ENCODE results near the gene SGPL1.

Gene SGPL1

GRCh38 chr10:70905071-70906021, 89.6 kb downstream of the SGPL1 start:
- Histone ChIP-seq H3K9me3 (ENCODE audit: insufficient read depth, low read depth, low read length) (no peaks in the 10 kb centered on the region), H4K12ac (ENCODE audit: low read depth, low read length) (no peak overlapping the region), H3K4me3 (ENCODE audit: low read depth, low read length) (no peak overlapping the region), H3K36me3 (ENCODE audit: control insufficient read depth in 1 of 2, insufficient read depth in 2 of 2, low read length in 2 of 2) (no peaks in the 10 kb centered on the region), H3K4ac (ENCODE audit: low read depth, low read length) (no peak overlapping the region), H3K4me2 (ENCODE audit: low read length) (no peak overlapping the region), H3K18ac (ENCODE audit: low read length) (no peak overlapping the region), H3K23ac (ENCODE audit: low read length) (no peak overlapping the region), H3K79me2 (ENCODE audit: control insufficient read depth, insufficient read depth, low read length, poor library complexity) (no peaks in the 10 kb centered on the region), H4K8ac (ENCODE audit: low read depth, low read length) (no peak overlapping the region), H3K9ac (ENCODE audit: low read length) (no peak overlapping the region), H3K14ac (ENCODE audit: low read length) (no peak overlapping the region), H3K79me1 (ENCODE audit: low read length) (no peaks in the 10 kb centered on the region), H2BK120ac (ENCODE audit: insufficient read depth, low read length, poor library complexity) (no peak overlapping the region), H2BK12ac (ENCODE audit: low read length) (no peak overlapping the region), H3K27me3 (ENCODE audit: insufficient read depth, low read length) (no peaks in the 10 kb centered on the region), H3K27ac (ENCODE audit: low read depth, low read length) (no peak overlapping the region), H2BK5ac (ENCODE audit: low read depth, low read length, poor library complexity) (no peak overlapping the region), H3K4me1 (ENCODE audit: control insufficient read depth in 1 of 2, insufficient read depth in 2 of 2, low read length in 2 of 2) (no peaks in the 10 kb centered on the region), H2AK5ac (ENCODE audit: low read length) (no peak overlapping the region), H4K91ac (ENCODE audit: low read depth, low read length) (no peak overlapping the region), H2AFZ (ENCODE audit: insufficient read depth, low read length, poor library complexity) (no peak overlapping the region)
- no CpG with 5 or more reads among the region's 27 CpGs for WGBS (ENCODE audit: extremely low coverage, insufficient coverage, insufficient read length)
- DNase-seq = no peak

GRCh38 chr10:70906031-70906783, 90.5 kb downstream of the SGPL1 start:
- no peak overlapping the region for H3K18ac ChIP-seq (ENCODE audit: low read length)
- H2AK5ac ChIP-seq (ENCODE audit: low read length) = no peak overlapping the region
- H3K27me3 ChIP-seq (ENCODE audit: insufficient read depth, low read length) = no peaks in the 10 kb centered on the region
- no peaks in the 10 kb centered on the region for H3K36me3 ChIP-seq (ENCODE audit: control insufficient read depth in 1 of 2, insufficient read depth in 2 of 2, low read length in 2 of 2)
- H2BK5ac ChIP-seq (ENCODE audit: low read depth, low read length, poor library complexity) = no peak overlapping the region
- H2AFZ ChIP-seq (ENCODE audit: insufficient read depth, low read length, poor library complexity) = no peak overlapping the region
- no peak overlapping the region for H3K23ac ChIP-seq (ENCODE audit: low read length)
- WGBS (ENCODE audit: extremely low coverage, insufficient coverage, insufficient read length) = no CpG with 5 or more reads among the region's 5 CpGs
- H4K8ac ChIP-seq (ENCODE audit: low read depth, low read length) = no peak overlapping the region
- H3K4me1 ChIP-seq (ENCODE audit: control insufficient read depth in 1 of 2, insufficient read depth in 2 of 2, low read length in 2 of 2) = no peaks in the 10 kb centered on the region
- H3K4me2 ChIP-seq (ENCODE audit: low read length) = no peak overlapping the region
- DNase-seq = no peak
- no peak overlapping the region for H3K9ac ChIP-seq (ENCODE audit: low read length)
- H3K79me1 ChIP-seq (ENCODE audit: low read length) = no peaks in the 10 kb centered on the region
- no peak overlapping the region for H2BK120ac ChIP-seq (ENCODE audit: insufficient read depth, low read length, poor library complexity)
- no peak overlapping the region for H3K27ac ChIP-seq (ENCODE audit: low read depth, low read length)
- H4K91ac ChIP-seq (ENCODE audit: low read depth, low read length) = no peak overlapping the region
- no peak overlapping the region for H3K4ac ChIP-seq (ENCODE audit: low read depth, low read length)
- no peak overlapping the region for H3K14ac ChIP-seq (ENCODE audit: low read length)
- no peaks in the 10 kb centered on the region for H3K79me2 ChIP-seq (ENCODE audit: control insufficient read depth, insufficient read depth, low read length, poor library complexity)
- H3K9me3 ChIP-seq (ENCODE audit: insufficient read depth, low read depth, low read length) = peaks cover 2% of the 10 kb centered on the region
- no peak overlapping the region for H4K12ac ChIP-seq (ENCODE audit: low read depth, low read length)
- no peak overlapping the region for H2BK12ac ChIP-seq (ENCODE audit: low read length)
- H3K4me3 ChIP-seq (ENCODE audit: low read depth, low read length) = no peak overlapping the region

- Histone ChIP-seq H3K9me3 (ENCODE audit: insufficient read depth, low read depth, low read length) (peaks cover 2% of the 10 kb centered on the region), H3K4me2 (ENCODE audit: low read length) (no peak overlapping the region), H3K79me1 (ENCODE audit: low read length) (no peaks in the 10 kb centered on the region), H3K4me3 (ENCODE audit: low read depth, low read length) (no peak overlapping the region), H2AK5ac (ENCODE audit: low read length) (no peak overlapping the region), H4K12ac (ENCODE audit: low read depth, low read length) (no peak overlapping the region), H3K4me1 (ENCODE audit: control insufficient read depth in 1 of 2, insufficient read depth in 2 of 2, low read length in 2 of 2) (no peaks in the 10 kb centered on the region), H2BK12ac (ENCODE audit: low read length) (no peak overlapping the region), H3K27me3 (ENCODE audit: insufficient read depth, low read length) (no peaks in the 10 kb centered on the region), H2BK5ac (ENCODE audit: low read depth, low read length, poor library complexity) (no peak overlapping the region), H2AFZ (ENCODE audit: insufficient read depth, low read length, poor library complexity) (no peak overlapping the region), H3K36me3 (ENCODE audit: control insufficient read depth in 1 of 2, insufficient read depth in 2 of 2, low read length in 2 of 2) (no peaks in the 10 kb centered on the region), H3K18ac (ENCODE audit: low read length) (no peak overlapping the region), H3K23ac (ENCODE audit: low read length) (no peak overlapping the region), H3K4ac (ENCODE audit: low read depth, low read length) (no peak overlapping the region), H4K91ac (ENCODE audit: low read depth, low read length) (no peak overlapping the region), H2BK120ac (ENCODE audit: insufficient read depth, low read length, poor library complexity) (no peak overlapping the region), H3K79me2 (ENCODE audit: control insufficient read depth, insufficient read depth, low read length, poor library complexity) (no peaks in the 10 kb centered on the region), H3K9ac (ENCODE audit: low read length) (no peak overlapping the region), H4K8ac (ENCODE audit: low read depth, low read length) (no peak overlapping the region), H3K14ac (ENCODE audit: low read length) (no peak overlapping the region), H3K27ac (ENCODE audit: low read depth, low read length) (no peak overlapping the region)
- WGBS (ENCODE audit: extremely low coverage, insufficient coverage, insufficient read length) = no CpG with 5 or more reads among the region's 15 CpGs
- DNase-seq = no peak
These were observed 91.3 kb downstream of the SGPL1 start for GRCh38 chr10:70906953-70907636.

GRCh38 chr10:70907637-70908405, 92.1 kb downstream of the SGPL1 start:
- H3K9me3 ChIP-seq (ENCODE audit: insufficient read depth, low read depth, low read length) = peaks cover 2% of the 10 kb centered on the region
- no peak overlapping the region for H3K9ac ChIP-seq (ENCODE audit: low read length)
- no peak overlapping the region for H2BK120ac ChIP-seq (ENCODE audit: insufficient read depth, low read length, poor library complexity)
- H2AFZ ChIP-seq (ENCODE audit: insufficient read depth, low read length, poor library complexity) = no peak overlapping the region
- no peak overlapping the region for H3K23ac ChIP-seq (ENCODE audit: low read length)
- no peak overlapping the region for H2BK5ac ChIP-seq (ENCODE audit: low read depth, low read length, poor library complexity)
- no peaks in the 10 kb centered on the region for H3K79me1 ChIP-seq (ENCODE audit: low read length)
- no peak overlapping the region for H3K14ac ChIP-seq (ENCODE audit: low read length)
- no CpG with 5 or more reads among the region's 16 CpGs for WGBS (ENCODE audit: extremely low coverage, insufficient coverage, insufficient read length)
- no peaks in the 10 kb centered on the region for H3K79me2 ChIP-seq (ENCODE audit: control insufficient read depth, insufficient read depth, low read length, poor library complexity)
- no peak overlapping the region for H3K4me3 ChIP-seq (ENCODE audit: low read depth, low read length)
- H3K27me3 ChIP-seq (ENCODE audit: insufficient read depth, low read length) = no peaks in the 10 kb centered on the region
- no peak overlapping the region for H3K27ac ChIP-seq (ENCODE audit: low read depth, low read length)
- no peak for DNase-seq
- no peak overlapping the region for H2AK5ac ChIP-seq (ENCODE audit: low read length)
- no peak overlapping the region for H4K8ac ChIP-seq (ENCODE audit: low read depth, low read length)
- H4K12ac ChIP-seq (ENCODE audit: low read depth, low read length) = no peak overlapping the region
- H2BK12ac ChIP-seq (ENCODE audit: low read length) = no peak overlapping the region
- no peaks in the 10 kb centered on the region for H3K4me1 ChIP-seq (ENCODE audit: control insufficient read depth in 1 of 2, insufficient read depth in 2 of 2, low read length in 2 of 2)
- H3K4ac ChIP-seq (ENCODE audit: low read depth, low read length) = no peak overlapping the region
- H3K4me2 ChIP-seq (ENCODE audit: low read length) = no peak overlapping the region
- H3K18ac ChIP-seq (ENCODE audit: low read length) = no peak overlapping the region
- no peak overlapping the region for H4K91ac ChIP-seq (ENCODE audit: low read depth, low read length)
- no peaks in the 10 kb centered on the region for H3K36me3 ChIP-seq (ENCODE audit: control insufficient read depth in 1 of 2, insufficient read depth in 2 of 2, low read length in 2 of 2)

Data from trophoblast cell (in vitro differentiated cells and primary cell).